SK-N-MC (cell line): ENCODE measurements around the gene TMEM192.

ENCODE experiments used
- EZH2 ChIP-seq: fragments of 200-600 bp; sonication (generic); IDR thresholded peaks from one replicate; pipeline ENCODE4 v1.6.1; 2017; ENCODE audit warnings: antibody characterized with exemption
- FOXP2 ChIP-seq: optimal IDR thresholded peaks from 2 replicates; pipeline ENCODE3; 2011; ENCODE audit warnings: mild to moderate bottlenecking, moderate library complexity; ENCODE audit not compliant: insufficient read depth; ENCODE audit errors: extremely low read length, control extremely low read depth
- POLR2AphosphoS5 ChIP-seq: IDR thresholded peaks from 2 replicates; pipeline ENCODE4 v1.6.1; 2012; ENCODE audit warnings: mild to moderate bottlenecking, low read depth, low read length, borderline replicate concordance

- no peak for TF ChIP-seq POLR2AphosphoS5
- no peak for TF ChIP-seq EZH2
- TF ChIP-seq FOXP2: no peak
Measured at GRCh38 chr4:165095291-165095690, 17.4 kb downstream of the TMEM192 start.
